ENCODE results near the gene CALHM4. TPM values are rescaled to one million over a fixed set of nuclear protein-coding genes. Genes with fewer than 3 reads are reported as not detected.
"Not testable (repeated sequence)": the region's sequence is repeated elsewhere in the genome, so short reads cannot be mapped to it uniquely, and the experiment has no call there.

CALHM4 gene
- total RNA-seq, 2 donors from 2014 or later = not detected

DNA sequence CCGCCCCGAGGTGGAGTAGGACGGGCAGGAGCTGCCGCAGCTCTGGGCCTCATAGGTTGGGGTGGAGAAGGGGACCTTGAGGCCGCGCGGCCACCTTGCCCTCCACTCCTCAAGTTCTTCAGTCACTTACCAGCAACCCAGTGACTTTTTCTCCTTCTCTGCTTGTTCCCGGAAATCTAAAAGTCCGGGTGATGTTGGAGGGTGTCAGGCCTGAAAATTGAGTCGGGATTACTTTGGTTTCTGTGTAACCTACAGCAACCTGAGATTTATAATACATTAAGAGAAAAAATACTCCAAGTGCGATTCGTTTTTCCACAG is 18.1 kb downstream of the CALHM4 start:
- H3K9me3 ChIP-seq (ENCODE audit: control insufficient read depth, low read length, poor library complexity, severe bottlenecking) = no peaks in the 10 kb centered on the region
- no peak for ATAC-seq
- no peaks in the 10 kb centered on the region for H3K27me3 Mint-ChIP-seq
- no peak for DNase-seq
- H3K4me1 Mint-ChIP-seq = peaks cover 36% of the 10 kb centered on the region
- H3K27ac Mint-ChIP-seq = peak overlapping the region; percentile 100
- H3K4me3 Mint-ChIP-seq = peak overlapping the region; percentile 99
- peaks cover 5% of the 10 kb centered on the region for H3K36me3 Mint-ChIP-seq (ENCODE audit: low read depth)

DNA sequence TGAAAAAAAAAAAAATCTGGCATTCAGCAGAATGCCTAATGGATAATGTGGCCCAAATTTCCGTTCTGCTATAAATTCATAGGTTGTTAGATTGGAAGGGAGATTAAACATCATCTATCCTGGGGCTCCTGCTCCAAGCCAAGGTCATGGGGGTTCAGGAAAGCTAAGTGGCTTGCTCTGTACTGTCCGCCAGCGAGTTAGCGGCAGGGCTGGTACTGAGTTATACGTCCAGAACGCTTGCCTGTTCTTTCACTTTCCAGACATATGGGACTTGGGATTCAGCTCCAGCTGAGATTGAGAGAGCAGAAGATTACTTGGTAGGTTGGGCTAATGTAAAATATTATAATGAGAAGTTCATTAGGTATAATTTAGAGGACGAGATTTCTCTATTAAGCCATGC is 18.6 kb downstream of the CALHM4 start:
- H3K9me3 ChIP-seq (ENCODE audit: control insufficient read depth, low read length, poor library complexity, severe bottlenecking) = no peaks in the 10 kb centered on the region
- no peaks in the 10 kb centered on the region for H3K27me3 Mint-ChIP-seq
- peak overlapping the region; percentile 99 for H3K4me3 Mint-ChIP-seq
- DNase-seq (no peak), ATAC-seq (no peak)
- peaks cover 5% of the 10 kb centered on the region for H3K36me3 Mint-ChIP-seq (ENCODE audit: low read depth)
- peak overlapping the region; percentile 100 for H3K27ac Mint-ChIP-seq
- H3K4me1 Mint-ChIP-seq = peaks cover 39% of the 10 kb centered on the region

DNA sequence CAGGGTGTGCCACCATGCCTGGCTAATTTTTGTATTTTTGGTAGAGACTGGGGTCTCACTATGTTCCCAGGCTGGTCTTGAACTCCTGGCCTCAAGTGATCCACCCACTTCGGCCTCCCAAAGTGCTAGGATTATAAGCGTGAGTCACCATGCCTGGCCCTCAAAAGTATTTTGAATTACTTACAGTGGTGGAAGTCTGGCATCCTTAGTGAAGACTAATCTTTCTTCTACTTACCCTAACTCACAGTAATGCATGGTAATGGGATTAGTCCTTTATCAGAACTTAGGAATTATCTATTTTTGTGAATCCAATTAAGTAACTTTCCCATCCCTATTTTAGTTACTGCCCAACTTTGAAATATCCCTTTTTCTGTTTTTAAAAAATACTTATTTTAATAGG is 21.7 kb downstream of the CALHM4 start:
- DNase-seq (no peak), ATAC-seq (no peak)
- H3K4me3 Mint-ChIP-seq = no peak overlapping the region
- no peaks in the 10 kb centered on the region for H3K9me3 ChIP-seq (ENCODE audit: control insufficient read depth, low read length, poor library complexity, severe bottlenecking)
- no peak overlapping the region for H3K27ac Mint-ChIP-seq
- H3K27me3 Mint-ChIP-seq = no peaks in the 10 kb centered on the region
- H3K4me1 Mint-ChIP-seq = peaks cover 44% of the 10 kb centered on the region
- H3K36me3 Mint-ChIP-seq (ENCODE audit: low read depth) = peaks cover 11% of the 10 kb centered on the region

DNA sequence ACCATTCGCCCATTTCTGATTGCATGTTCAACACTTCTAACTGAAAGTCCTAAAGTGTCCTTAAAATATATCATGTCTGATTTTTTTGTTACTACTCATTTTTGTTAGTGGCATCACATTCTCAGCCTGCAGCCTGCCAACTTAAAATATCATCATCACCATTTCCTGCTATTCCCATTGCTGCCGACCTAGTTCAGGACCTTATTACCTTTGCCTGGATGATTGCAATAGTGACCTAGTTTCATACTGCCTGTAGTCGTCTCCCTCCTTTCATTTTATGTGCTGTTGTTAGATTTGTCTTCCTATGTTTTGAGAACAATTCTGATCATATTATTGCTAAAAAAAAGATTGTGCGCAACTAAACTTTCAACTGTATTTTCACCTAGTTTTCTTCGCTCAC is 23.9 kb downstream of the CALHM4 start:
- no peak overlapping the region for H3K4me3 Mint-ChIP-seq
- H3K9me3 ChIP-seq (ENCODE audit: control insufficient read depth, low read length, poor library complexity, severe bottlenecking) = no peaks in the 10 kb centered on the region
- no peak overlapping the region for H3K27ac Mint-ChIP-seq
- peaks cover 11% of the 10 kb centered on the region for H3K36me3 Mint-ChIP-seq (ENCODE audit: low read depth)
- DNase-seq (no peak), ATAC-seq (no peak)
- no peaks in the 10 kb centered on the region for H3K27me3 Mint-ChIP-seq
- peaks cover 32% of the 10 kb centered on the region for H3K4me1 Mint-ChIP-seq

DNA sequence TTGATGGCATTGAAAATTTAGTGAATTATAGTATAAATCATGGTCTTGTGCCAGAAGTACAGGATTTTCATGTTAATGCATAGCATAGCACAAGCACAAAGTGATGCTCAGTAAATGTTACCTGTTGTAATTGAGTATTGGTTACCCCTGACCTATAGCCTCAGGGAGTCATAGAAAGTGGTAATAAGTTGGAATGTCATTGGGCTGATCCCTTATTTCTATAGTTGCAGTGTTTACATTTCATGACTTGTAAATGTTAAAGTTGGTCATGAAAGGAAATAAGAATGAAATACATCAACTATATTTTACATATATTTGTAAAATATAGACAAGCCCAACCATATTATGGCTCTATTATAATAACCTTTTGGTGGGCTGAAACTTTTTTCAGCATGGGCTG is 24.8 kb downstream of the CALHM4 start:
- no peak for ATAC-seq
- H3K9me3 ChIP-seq (ENCODE audit: control insufficient read depth, low read length, poor library complexity, severe bottlenecking) = no peaks in the 10 kb centered on the region
- DNase-seq = no peak
- Mint-ChIP-seq H3K36me3 (ENCODE audit: low read depth) (peaks cover 16% of the 10 kb centered on the region), H3K4me3 (no peak overlapping the region), H3K4me1 (peaks cover 29% of the 10 kb centered on the region), H3K27me3 (no peaks in the 10 kb centered on the region), H3K27ac (no peak overlapping the region)

DNA sequence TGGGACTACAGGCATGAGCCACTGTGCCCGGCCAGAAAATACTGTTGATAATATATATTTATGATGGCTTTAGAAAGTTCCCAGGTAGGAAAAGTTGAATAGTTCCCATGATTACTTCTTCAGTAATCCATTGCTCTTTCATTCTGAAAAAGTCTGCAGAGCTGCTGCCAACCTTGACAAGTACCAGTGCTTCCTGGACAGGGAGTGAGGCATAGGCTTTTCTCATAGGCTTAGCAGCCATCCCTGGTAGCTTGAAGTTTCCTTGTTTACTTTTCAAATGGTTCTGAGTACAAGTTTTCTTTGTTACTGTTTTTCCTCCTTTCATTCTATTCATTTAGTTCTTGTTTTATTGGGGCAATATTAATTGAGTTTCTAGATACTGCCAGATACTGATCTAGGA is 25.6 kb downstream of the CALHM4 start:
- Mint-ChIP-seq H3K4me1 (peaks cover 26% of the 10 kb centered on the region), H3K27me3 (no peaks in the 10 kb centered on the region), H3K27ac (no peak overlapping the region), H3K4me3 (no peak overlapping the region), H3K36me3 (ENCODE audit: low read depth) (peaks cover 16% of the 10 kb centered on the region)
- ATAC-seq (no peak), DNase-seq (no peak)
- H3K9me3 ChIP-seq (ENCODE audit: control insufficient read depth, low read length, poor library complexity, severe bottlenecking) = no peaks in the 10 kb centered on the region

DNA sequence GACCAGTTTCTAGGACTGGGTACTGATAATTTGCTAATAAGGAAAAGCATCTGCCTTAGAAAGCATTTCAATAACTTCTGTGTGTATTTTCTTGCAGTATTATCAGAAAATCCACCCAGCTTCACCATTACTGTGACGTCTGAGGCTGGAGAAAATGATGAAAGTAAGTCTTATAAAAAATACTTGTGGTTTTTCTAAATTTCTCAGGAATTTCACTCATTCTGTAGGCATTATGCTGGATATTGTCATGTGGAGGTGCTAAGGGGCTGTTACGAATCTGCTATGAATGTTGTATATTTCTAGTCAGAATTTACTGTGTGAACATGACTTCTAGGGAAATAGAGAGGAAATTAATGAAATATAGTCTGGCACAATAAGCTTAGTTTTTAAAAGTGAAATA is 26.6 kb downstream of the CALHM4 start:
- DNase-seq (no peak), ATAC-seq (no peak)
- H3K27ac Mint-ChIP-seq = peak overlapping the region; percentile 21
- no peaks in the 10 kb centered on the region for H3K27me3 Mint-ChIP-seq
- peaks cover 16% of the 10 kb centered on the region for H3K36me3 Mint-ChIP-seq (ENCODE audit: low read depth)
- no peaks in the 10 kb centered on the region for H3K9me3 ChIP-seq (ENCODE audit: control insufficient read depth, low read length, poor library complexity, severe bottlenecking)
- H3K4me1 Mint-ChIP-seq = peaks cover 25% of the 10 kb centered on the region
- H3K4me3 Mint-ChIP-seq = no peak overlapping the region

DNA sequence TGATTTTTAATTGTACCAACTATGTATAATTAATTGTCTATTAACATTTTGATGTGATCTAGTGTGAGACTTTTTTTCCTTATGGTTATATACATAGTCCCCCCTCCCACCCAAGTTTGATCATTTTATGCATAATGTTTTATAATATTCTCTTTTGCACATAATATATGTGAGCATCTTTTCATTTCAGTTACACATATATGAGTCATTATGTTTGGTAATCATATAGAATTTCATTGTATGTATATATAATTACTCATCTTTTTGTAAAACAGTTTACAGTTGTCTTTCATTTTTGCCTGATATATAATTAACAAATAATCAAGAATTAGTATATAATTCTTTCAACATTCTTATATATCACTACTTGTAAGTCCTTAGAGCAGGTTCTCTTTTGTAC is 32.7 kb downstream of the CALHM4 start:
- Mint-ChIP-seq H3K4me3 (no peak overlapping the region), H3K36me3 (ENCODE audit: low read depth) (peaks cover 10% of the 10 kb centered on the region), H3K4me1 (peaks cover 9% of the 10 kb centered on the region), H3K27ac (no peak overlapping the region), H3K27me3 (no peaks in the 10 kb centered on the region)
- no peaks in the 10 kb centered on the region for H3K9me3 ChIP-seq (ENCODE audit: control insufficient read depth, low read length, poor library complexity, severe bottlenecking)
- ATAC-seq = no peak
- no peak for DNase-seq

DNA sequence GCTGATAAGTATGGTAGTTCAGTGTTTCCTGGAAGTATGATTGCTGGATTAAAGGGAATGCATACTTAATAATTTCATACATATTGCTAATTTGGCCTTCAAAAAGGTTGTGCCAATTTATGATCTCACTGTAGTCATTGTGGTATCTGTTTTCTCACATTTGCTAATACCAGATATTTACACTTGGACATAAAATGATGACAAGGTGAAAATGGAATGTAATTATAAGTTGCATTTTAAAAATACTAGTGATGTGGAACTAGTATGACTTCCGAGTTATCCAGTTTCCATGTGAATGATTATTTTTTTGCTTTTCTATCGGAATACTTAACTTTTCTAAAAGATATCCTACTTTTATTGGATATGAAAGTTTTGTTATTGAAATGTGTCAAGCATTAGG is 33.2 kb downstream of the CALHM4 start:
- Mint-ChIP-seq H3K27ac (no peak overlapping the region), H3K36me3 (ENCODE audit: low read depth) (peaks cover 12% of the 10 kb centered on the region), H3K4me3 (no peak overlapping the region), H3K27me3 (no peaks in the 10 kb centered on the region), H3K4me1 (peaks cover 9% of the 10 kb centered on the region)
- DNase-seq = no peak
- no peaks in the 10 kb centered on the region for H3K9me3 ChIP-seq (ENCODE audit: control insufficient read depth, low read length, poor library complexity, severe bottlenecking)
- ATAC-seq = no peak

DNA sequence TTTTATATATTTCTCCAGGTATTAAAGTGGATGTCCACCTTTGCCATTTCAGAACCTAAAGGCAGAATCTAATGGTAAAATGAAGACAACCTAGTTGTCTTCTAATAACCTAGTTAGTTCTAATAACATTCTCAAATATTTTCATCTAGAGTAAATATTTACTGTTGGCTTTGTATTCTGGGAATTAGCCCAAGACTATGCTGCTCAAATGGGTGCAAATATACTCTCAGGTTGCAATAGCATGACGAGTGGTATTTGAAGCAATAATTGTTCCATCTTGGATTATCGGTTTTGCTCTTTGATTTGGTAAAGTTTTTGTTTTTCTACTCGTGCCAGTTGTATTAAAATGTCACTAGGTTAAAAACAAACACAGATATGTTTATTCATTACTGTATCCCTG is 41.7 kb downstream of the CALHM4 start:
- ATAC-seq = no peak
- Mint-ChIP-seq H3K27ac (no peak overlapping the region), H3K4me3 (no peak overlapping the region)

DNA sequence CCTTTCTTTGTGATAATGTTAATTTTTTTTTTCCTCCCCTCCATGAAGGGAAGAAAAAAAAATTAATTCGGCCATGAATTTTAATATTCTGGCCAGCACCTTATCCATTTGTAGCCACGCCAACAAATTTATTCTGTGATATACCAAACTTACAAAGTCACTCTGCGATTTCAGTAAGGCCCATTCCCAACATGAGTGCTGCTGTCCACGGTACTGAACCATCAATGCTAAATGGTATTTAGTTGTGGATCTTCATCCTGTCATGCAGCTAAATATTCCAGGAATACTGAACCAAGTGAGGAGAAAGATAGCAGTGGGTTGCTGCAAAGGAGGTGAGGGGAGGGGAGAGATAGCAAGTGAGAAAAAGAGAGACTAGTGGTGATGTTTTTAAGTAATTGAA is 43.3 kb downstream of the CALHM4 start:
- no peaks in the 10 kb centered on the region for H3K9me3 ChIP-seq (ENCODE audit: control insufficient read depth, low read length, poor library complexity, severe bottlenecking)
- Mint-ChIP-seq H3K27ac (no peak overlapping the region), H3K4me1 (peaks cover 2% of the 10 kb centered on the region), H3K27me3 (no peaks in the 10 kb centered on the region), H3K36me3 (ENCODE audit: low read depth) (peaks cover 7% of the 10 kb centered on the region), H3K4me3 (no peak overlapping the region)
- ATAC-seq (no peak), DNase-seq (no peak)

More for the DNA sequence above, 41.7 kb downstream of the CALHM4 start:
- Mint-ChIP-seq H3K27me3 (no peaks in the 10 kb centered on the region), H3K36me3 (ENCODE audit: low read depth) (peaks cover 8% of the 10 kb centered on the region), H3K4me1 (peaks cover 2% of the 10 kb centered on the region)
- no peaks in the 10 kb centered on the region for H3K9me3 ChIP-seq (ENCODE audit: control insufficient read depth, low read length, poor library complexity, severe bottlenecking)
- DNase-seq = no peak

DNA sequence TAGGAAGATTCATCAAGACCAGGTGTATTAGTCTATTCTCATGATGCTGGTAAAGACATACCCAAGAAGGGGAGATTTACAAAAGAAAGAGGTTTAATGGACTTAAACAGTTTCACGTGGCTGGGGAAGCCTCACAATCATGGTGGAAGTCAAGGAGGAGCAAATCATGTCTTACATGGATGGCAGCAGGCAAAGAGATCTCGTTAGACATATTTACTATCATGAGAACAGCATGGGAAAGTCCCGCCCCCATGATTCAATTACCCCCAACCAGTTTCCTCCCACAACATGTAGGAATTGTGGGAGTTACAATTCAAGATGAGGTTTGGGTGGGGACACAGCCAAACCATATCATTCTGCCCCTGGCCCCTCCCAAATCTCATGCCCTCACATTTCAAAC is 50.4 kb downstream of the CALHM4 start:
- H3K27ac Mint-ChIP-seq; ATAC-seq; H3K36me3 Mint-ChIP-seq (ENCODE audit: low read depth); H3K9me3 ChIP-seq (ENCODE audit: control insufficient read depth, low read length, poor library complexity, severe bottlenecking); H3K27me3 Mint-ChIP-seq; DNase-seq; H3K4me3 Mint-ChIP-seq; H3K4me1 Mint-ChIP-seq: not testable (repeated sequence)

DNA sequence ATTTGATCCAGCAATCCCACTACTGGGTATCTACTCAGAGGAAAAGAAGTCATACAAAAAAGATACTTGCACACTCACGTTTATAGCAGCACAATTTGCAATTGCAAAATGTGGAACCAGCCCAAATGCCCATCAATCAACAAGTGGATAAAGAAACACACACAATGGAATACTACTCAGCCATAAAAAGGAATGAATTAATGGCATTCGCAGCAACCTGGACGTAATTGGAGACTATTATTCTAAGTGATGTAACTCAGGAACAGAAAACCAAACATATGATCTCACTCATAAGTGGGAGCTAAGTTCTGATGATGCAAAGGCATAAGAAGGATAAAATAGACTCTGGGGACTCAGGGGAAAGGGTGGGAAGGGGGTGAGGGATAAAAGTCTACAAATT is 51.3 kb downstream of the CALHM4 start:
- H3K4me3 Mint-ChIP-seq; H3K36me3 Mint-ChIP-seq (ENCODE audit: low read depth); H3K4me1 Mint-ChIP-seq: not testable (repeated sequence)

DNA sequence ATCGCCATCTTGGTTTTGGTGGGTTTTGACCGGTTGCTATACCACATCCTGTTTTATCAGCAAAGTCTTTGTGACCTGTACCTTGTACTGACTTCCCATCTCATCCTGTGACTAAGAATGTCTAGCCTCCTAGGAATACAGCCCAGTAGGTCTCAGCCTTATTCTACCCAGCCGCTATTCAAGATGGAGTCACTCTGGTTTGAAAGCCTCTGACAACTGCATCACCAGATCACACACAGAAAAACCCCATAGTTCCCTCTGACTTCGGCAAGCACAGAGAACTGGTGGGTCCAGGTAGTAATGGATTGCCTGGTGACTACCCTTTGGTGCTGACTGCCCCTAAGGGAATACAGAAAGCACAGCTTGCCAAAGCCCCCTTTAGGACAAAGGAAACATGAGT is 52.4 kb downstream of the CALHM4 start:
- Mint-ChIP-seq H3K36me3 (ENCODE audit: low read depth) (peaks cover 4% of the 10 kb centered on the region), H3K4me1 (no peaks in the 10 kb centered on the region), H3K27me3 (peaks cover 1% of the 10 kb centered on the region), H3K27ac (no peak overlapping the region), H3K4me3 (no peak overlapping the region)
- no peak for ATAC-seq
- H3K9me3 ChIP-seq (ENCODE audit: control insufficient read depth, low read length, poor library complexity, severe bottlenecking) = no peaks in the 10 kb centered on the region
- no peak for DNase-seq

More for the DNA sequence above, 51.3 kb downstream of the CALHM4 start:
- H3K9me3 ChIP-seq (ENCODE audit: control insufficient read depth, low read length, poor library complexity, severe bottlenecking); ATAC-seq; H3K27ac Mint-ChIP-seq; H3K27me3 Mint-ChIP-seq; DNase-seq: not testable (repeated sequence)

Data from T-helper 17 cell (primary cell).